GM18520 (cell line): Measurements from ENCODE around the gene SUMO1.

ENCODE experiments used
- ATAC-seq: cut with Tn5 transposase; IDR thresholded peaks from one replicate; pipeline ENCODE4 v1.9.1; 2021; ENCODE audit not compliant: unreplicated experiment

The SUMO1 gene

DNA sequence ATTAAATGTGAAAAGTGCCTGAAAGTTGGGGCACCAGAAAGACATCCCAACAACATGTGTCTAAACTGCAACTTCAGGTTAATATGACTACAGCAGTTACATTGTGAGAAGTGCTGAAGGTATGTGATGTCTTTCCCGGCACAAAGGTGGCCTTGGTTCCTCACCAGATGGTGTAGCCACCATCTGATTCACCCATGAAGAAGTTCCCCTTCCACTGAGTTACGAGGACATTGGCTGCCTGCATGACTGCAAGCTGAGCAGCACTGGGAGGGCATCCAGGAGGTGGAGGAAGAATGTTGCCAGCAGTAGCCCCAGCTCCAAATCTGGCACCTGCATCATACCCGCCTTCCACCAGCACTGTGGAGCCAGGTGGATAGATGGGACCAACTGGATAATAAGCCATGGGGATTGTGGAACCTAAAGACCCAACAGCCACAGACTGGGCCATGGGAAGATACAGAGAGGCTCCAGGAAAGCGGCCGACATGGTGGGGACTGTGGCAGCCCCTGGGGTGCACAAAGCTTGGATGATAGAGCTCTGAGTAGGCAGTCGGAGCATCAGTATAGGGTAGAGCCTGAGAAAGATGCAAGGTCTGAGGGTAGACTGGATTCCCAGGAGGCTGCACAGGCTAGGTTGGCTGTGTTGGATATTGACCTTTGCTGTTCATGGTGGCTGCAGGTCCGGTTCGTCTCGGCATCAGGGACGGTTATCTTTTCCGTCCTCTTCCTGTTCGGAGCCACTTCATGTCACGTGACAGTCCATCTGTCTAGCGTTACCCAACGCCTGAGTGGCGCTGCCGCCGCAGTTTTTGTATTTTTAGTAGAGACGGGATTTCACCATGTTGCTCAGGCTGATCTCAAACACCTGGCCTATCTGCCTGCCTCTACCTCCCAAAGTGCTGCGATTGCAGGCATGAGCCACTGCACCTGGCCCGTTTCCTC is 36.9 kb downstream of the SUMO1 start:
- ATAC-seq: no peak

DNA sequence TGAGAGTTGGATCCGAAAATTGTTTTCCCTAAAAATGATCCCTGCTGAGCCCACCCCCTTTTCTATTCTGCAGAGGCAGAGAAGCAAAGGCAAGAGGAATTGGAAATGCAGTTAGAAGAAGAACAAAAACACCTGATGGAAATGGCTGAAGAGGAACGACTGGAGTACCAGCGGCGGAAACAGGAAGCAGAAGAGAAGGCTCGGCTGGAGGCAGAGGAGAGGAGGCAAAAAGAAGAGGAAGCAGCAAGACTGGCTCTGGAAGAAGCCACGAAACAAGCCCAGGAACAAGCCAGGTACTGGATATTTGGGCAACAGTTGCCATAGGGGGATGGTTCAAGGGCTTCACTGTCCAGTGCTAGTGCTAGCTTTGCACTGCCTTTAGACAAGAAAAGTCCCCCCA is 41.7 kb downstream of the SUMO1 start:
- ATAC-seq: no peak

DNA sequence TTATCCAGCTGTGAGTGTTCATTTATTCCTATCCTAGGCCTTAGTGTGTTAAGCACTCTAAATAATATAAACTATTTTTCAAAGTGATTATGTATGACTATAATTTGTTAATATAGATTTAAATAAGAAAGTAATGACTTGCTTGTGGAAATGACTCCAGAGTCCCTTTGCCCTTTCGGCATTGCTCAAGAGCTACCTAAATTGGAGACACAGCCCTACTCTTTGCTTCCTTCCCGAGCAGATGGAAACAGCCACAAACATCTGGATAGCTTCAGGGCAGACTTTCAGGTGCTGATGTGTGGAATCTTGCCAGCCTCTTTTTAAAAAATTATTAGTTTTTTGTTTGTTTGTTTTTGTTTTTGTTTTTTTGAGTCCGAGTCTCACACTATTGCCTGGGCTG is 44.0 kb downstream of the SUMO1 start:
- no peak for ATAC-seq

DNA sequence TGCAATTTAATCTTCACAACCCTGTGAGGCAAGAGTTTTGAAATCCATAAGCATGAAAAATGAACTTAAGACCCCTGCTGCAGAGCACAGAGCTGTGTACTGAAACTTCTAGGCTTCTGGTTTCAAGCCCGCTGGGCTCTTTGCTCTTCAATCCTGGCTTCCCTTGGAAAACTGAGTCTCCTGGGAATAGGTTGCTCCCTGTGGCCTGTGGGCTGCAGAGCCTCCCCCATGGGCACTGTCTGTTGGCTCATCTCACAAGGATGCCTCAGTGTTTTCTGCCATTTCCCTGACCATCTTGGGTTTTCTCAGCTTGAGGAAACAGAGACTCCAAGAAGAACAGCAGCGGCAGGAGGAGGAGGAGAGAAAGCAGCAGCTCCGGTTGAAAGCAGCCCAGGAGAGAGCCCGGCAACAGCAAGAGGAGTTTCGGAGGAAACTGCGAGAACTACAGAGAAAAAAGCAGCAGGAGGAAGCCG is 44.5 kb downstream of the SUMO1 start:
- no peak for ATAC-seq

DNA sequence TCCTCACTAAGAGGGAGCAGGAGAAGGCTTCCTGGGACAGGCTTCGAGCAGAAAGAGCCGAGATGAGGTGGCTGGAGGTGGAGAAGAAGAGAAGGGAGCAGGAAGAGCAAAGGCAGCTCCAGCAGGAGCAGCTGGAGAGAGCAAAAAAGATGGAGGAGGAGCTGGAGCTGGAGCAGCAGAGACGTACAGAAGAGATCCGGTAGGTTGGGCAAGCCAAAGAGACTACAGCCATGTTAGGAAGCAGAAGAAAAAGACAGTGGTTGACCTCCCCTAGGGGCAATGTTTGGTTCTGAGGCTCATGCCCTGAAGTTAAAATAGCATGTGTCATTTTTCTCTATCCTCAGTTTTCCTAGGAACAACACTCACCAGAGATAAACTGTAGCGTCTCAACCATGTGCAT is 45.1 kb downstream of the SUMO1 start:
- no peak for ATAC-seq

DNA sequence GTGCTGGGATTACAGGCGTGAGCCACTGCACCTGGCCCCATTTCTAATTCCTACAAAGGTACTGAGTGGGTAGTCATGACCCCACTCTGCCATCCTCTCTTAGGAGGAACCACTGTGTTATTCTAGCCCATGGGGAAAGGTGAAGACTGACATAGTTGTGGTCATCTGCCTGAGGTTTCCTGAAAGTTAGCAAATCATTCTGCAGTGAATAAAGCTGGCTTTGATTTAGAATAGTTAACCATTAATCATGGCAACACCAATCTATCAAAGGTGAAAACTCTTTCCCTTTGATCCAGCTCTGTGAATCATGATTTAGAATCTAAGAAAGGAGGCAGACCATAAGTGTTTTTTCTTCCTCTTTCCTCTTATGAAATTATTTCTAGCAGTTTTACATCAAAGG is 50.8 kb downstream of the SUMO1 start:
- ATAC-seq: no peak

DNA sequence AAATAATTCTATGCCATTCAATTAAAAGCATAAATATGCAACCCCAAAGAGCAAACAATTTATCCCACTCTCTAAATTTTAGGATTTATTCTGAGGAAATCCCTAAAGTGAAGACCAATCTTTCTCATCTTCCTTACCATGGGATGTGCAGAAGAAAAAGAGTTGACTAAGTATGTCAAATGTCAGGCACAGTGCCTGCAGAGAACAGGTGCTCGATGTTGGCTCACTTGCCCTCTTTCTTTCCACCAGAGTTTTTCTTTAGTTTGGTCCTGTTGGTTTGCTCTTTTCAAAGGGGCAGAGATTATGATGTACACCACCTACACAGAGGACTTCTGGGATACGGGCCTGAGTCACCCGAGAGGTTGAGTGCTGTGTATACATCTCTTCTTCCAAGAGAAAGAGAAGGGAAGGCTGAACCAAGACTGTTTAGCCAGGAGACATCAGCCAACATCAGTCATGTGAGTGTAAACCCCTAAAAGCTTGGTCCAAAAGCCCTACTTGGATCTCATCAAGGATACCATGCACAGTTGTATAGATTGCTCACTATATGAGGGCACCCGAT is 51.7 kb downstream of the SUMO1 start:
- no peak for ATAC-seq

DNA sequence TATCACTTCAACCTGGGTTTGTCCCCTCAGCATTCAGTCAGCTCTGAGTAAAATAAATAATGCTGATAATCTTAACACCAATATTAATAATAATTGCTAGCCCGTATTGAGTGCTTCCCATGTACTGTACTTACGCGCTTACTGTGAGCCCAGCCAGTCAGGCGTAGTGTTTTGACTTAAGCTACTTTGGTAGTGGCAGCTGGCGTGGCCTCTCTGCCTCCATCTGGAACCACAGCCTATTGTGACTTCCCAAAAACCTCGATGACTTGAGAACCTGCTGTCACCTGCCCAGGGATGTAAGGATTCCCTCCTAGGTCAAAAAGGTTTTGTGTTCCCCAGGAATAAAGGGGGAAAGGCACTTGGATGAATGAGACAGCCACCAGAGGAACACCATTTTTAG is 53.2 kb downstream of the SUMO1 start:
- ATAC-seq: no peak

DNA sequence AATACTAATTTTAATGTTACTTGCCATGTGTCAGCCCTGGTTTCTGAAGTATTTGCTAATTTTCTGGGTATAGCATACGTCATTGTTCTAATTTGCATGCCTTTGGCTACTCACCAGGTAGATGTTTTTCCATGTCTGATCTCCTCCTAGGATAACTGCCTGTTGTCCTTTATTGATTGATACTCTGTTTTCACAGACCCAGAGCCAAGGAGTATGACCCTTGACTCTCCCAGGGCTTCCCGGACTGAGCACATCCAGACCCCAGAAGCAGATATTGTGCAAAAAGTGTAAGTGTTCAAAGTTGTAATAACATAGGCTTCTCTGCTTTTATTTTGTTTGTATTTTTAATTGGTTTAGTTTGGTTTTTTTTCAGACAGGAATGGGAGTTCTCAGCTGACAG is 53.8 kb downstream of the SUMO1 start:
- no peak for ATAC-seq

DNA sequence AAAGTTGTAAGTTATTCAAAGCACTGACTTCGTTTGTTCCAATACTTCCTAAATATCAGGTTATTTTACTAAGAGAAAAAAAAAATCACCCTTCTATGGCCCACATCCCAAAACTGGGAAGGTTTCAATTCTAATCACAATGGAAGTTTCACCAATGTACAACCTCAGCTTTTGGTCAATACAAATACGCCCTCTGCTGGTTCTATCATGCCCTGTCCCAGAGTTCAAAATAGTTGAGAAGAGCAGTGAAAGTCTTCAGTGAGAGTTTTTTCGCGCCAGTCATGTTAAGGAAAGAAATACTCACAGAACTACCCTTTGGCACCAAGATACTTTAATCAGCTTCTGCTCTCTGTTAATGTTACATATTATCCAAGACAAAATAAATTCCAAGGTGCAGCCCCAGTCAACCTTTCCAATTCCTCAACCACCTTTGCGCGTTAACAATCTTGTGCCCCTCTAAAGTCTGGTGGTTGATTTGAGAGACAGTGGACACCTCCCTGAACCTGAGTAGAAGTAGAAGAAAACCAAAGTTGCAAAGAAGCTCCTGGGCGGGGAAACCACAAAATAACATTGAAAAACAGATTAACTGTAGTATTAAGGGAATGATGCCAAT is 59.9 kb downstream of the SUMO1 start:
- no peak for ATAC-seq

DNA sequence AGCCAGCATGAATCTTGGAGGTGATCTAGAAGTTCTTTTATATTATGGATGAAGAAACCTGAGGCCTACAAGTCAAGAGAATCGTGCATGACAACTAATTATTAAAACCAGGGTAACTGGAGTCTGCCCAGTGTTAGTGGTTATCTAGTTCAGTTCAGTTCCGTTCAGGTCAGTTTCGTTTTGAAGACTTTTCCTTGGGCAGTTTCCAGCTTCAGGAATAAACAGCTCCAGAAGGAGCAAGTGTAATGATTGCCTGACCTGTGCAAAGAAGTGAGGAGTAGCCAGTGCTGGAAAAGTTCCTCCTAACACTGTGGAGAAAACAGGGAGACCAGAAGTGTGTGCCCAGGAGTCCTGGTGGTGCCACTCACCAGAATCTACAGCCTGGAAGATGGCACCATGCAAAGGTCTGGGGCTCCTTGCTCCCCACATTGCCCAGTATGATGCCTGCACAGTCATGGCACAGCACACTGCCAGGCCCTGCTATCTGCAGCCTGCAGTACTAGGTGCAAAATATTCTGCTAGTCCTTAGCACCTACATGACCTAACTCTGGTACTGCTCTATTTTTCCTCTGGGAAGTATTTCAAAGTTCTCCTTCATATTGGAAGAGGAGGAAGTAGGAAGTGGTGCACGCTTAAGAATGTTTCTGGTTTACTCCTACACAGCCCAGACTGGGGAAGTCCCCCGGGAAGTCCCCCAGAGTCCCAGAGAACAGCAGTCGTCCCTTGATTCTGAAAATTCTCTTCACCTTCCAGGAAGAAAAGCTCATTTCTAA is 65.8 kb downstream of the SUMO1 start:
- ATAC-seq: peak; percentile 36

DNA sequence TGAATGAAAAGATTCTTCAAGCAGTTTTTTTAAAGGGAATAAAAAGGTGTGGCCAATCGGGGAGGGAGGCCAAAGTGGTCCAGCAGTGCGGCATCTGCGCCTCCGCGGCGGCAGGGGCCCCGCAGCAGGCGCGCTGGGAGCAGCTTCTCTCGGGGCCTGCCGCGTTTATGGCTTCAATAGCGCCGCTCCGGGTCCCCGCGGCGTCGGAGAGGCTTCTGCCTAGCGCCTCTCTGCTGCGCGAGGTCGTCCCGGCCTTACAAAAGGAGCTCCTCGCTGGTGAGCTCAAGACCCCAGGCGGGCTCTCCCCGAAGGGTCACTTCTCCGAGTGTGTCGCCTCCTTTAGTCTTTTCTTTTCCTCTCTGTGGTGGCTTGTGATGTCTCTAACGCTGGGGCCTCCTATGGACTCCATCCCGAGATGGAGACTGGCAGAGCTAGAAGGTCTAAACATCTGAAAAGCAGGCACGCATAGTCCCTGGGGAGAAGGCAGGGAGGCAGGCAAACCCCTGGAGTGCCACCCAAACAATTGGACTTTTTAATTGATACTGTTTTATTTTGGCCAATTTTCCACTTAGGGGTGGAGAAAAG is 67.1 kb downstream of the SUMO1 start:
- ATAC-seq: no peak

DNA sequence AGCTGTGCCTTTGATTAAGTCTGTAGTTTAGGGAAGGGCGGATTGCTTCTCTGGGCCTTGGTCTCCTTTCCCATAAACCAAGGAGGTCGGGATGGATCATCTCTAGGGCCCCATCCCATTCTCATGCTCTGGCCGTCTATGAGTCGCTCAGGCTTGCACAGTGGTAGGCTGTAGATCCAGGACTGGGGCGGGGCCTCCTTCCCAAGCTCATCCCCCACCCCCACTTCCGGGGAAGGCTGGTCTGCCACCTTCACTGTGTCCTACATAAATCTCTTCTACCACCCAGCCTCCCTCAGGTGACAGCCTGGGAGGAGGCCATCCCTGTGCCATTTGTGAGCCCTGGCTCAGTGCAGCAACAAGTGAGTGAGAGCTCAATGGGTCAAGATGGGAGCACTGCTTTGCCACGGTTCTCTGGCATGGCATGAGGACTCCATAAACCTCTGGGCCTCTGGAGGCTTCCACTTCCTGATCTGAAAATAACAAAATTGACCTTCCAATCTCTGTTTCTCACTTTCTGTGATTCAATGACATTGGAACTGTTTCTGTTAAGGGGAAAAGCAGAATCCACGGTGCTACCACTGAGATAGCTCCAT is 68.5 kb downstream of the SUMO1 start:
- ATAC-seq: no peak

DNA sequence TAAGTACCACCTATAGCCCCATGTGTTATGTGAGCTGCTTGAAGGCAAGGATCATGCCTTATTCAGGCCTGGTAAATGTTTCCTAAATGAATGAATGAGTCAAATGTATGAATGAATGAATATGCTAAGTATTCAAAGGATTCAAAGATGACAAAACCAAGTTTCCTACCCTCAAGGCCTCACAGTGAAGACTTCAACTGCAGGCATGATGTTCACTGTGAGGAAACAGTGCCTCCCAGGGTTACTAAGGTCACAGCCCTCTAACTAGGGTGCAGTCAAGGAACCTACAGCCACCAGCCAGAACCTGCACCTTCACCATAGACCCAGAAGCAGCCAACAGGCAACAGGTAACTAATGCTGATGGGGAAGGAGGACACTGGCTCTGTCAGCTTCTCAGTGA is 69.3 kb downstream of the SUMO1 start:
- no peak for ATAC-seq

DNA sequence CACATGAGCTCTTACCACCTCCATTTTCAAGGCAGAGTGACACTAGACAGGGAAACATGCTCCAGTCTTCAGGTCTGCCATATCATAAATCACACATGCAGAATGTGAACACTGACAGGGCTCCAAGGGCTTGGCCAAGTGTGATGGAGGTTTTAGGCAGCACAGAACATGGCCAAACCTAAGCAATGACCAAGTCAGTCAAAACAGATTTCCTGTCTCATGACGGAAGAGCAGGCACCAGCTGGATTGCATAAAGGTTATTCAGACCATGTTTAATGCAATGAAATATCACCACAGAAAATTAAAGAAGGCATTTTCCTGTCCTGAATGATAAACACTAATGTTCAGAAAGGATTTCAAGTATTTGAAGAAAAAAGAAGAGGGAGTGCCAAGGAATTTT is 72.5 kb downstream of the SUMO1 start:
- no peak for ATAC-seq

DNA sequence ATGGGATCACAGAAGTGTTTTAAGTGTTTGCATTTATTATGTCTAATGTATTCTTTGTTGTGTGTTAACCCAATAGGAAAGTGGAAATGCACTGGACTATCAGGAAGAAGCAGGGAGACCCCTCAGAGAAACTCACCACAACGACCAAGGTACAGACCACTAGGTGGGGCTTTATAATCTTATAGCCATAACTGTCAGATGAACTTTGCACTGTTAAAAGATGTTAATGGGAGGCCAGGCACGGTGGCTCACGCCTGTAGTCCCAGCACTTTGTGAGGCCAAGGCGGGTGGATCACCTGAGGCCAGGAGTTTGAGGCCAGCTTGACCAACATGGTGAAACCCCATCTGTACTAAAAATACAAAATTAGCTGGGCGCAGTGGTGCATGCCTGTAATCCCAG is 73.2 kb downstream of the SUMO1 start:
- no peak for ATAC-seq

DNA sequence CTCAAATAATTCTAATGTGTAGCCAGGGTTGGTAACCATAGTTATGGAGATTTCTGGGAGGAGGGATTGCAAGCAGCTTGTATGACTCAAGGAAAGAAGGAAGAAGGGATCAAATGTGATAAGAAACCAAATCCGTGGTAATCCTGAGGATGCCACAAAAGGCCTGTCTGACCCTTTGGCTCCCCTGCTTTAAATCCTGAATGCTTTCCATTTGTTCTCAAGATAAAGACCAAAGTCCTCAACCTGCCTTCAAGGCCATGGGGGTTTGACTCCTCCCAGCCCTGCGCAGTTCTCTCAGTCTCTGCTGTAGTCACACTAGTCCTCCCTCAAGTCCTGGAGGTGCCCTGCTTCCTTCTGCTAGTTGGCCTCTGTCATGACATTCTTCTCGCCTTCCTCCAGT is 74.0 kb downstream of the SUMO1 start:
- ATAC-seq: no peak

DNA sequence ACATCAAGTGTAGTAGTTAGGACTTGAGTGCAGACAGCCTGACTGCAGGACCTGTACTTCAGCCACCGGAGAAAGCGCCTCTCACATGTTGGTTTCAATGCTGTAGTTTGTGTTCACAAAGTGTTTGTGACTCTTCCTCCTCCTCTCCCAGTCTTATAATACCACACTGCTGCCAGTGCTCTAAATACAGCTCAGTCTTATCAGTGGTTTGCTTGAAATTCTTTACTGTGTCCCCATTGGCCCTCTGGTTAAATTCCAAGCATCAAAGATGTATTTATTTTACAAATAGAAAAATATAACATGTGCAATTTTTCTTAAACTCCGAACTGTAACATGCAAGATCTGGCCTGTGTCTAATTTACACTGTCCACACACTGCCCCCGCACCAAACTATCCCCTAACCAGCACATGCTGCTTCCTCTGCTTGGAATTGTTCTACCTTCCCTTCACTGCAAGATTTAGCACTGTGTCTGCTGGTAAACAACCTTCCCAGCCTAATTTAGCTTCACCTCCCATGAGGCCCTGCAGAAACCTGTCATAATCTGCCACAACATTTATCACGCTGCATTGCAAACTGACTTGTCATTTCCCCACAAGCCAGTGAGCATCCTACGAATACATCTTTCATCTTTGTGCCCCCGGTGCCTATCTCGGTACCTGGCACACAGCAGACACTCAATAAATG is 77.1 kb downstream of the SUMO1 start:
- no peak for ATAC-seq

DNA sequence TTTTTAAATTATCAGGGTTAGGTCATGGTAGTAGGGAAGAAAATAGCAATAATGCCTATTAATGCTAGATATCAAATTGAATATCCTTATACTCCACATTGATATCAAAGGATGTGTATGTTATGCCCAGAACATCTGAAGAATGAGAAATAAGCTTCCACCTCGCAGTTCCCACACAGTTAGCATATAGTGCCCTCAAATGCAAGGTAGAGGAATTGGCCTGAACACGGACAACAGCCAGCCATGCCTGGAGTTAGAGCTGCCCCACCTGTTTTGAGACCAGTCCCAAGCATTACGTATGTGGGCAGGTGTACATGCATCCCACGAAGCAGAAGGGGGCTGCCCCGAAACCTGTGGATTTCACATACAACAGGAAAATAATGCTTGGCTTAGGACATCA is 79.6 kb downstream of the SUMO1 start:
- no peak for ATAC-seq
